GM12878 (cell line): ENCODE data around the gene EPB41. TPM values are rescaled to one million over a fixed set of nuclear protein-coding genes. Genes with fewer than 3 reads are reported as not detected.

ENCODE experiments used
- ATAC-seq: fragments of 200-7000 bp; cut with Tn5 transposase; 3 replicates; pipeline ENCODE4 v1.9.1; 2020; ENCODE audit warnings: mild to moderate bottlenecking, moderate library complexity
- BruUV-seq: library from RNA; stranded (reverse); fragments of 400-500 nt; replicated peaks from 2 replicates; lab custom pipeline; 2021; lab: Mats Ljungman, UMichigan
- CTCF ChIA-PET: fragments of 300-600 bp; sonication (Branson Sonifier 250); formaldehyde crosslinking; extraction: SDS; loops from one replicate; lab custom pipeline; 2021; ENCODE audit warnings: inconsistent platforms; lab: Yijun Ruan, JAX
- POLR2A ChIA-PET: fragments of 350-600 bp; formaldehyde crosslinking; extraction: SDS; loops from one replicate; lab custom pipeline; 2021; ENCODE audit warnings: inconsistent platforms; lab: Charles Lee
- RAD21 ChIA-PET: fragments of 300-600 bp; sonication (Branson Sonifier 250); formaldehyde crosslinking; loops from one replicate; lab custom pipeline; 2023; ENCODE audit warnings: antibody characterized with exemption; ENCODE audit not compliant: unreplicated experiment; lab: Charles Lee
- SMC1A ChIA-PET: fragments of 300-600 bp; sonication (Branson Sonifier 250); formaldehyde crosslinking; loops from one replicate; lab custom pipeline; 2023; ENCODE audit not compliant: unreplicated experiment, uncharacterized antibody; lab: Charles Lee
- DNase-seq: peaks from one replicate; pipeline ENCODE4 v3.0.0-alpha.2; 2011; ENCODE audit warnings: low read depth, low spot score
- FAIRE-seq: peaks from 3 replicates; lab custom pipeline; 2011; peaks lifted over from hg19 to GRCh38; lab: Jason Lieb, UNC
- H2AFZ ChIP-seq: 2 replicates; pipeline ENCODE4 v1.6.0; 2011; ENCODE audit warnings: low read depth, low read length, control low read depth; ENCODE audit not compliant: control insufficient read depth
- H3K27ac ChIP-seq: 2 replicates; pipeline ENCODE4 v1.5.1; 2011; ENCODE audit warnings: control low read depth; ENCODE audit not compliant: control insufficient read depth, insufficient read depth
- H3K27me3 ChIP-seq, 2 experiments: replicated peaks in 1 of 2; 2 replicates each; pipeline versions ENCODE4 v1.6.0 to v1.6.1; 2011; ENCODE audit warnings: low read length in 1 of 2; ENCODE audit not compliant: control insufficient read depth in 2 of 2, insufficient read depth in 2 of 2
- H3K36me3 ChIP-seq, 2 experiments: 2 replicates each; pipeline ENCODE4 v1.5.1; 2011; ENCODE audit warnings: low read length in 1 of 2; ENCODE audit not compliant: control insufficient read depth in 2 of 2, insufficient read depth in 2 of 2
- H3K4me1 ChIP-seq: 2 replicates; pipeline ENCODE4 v1.6.1; 2011; ENCODE audit warnings: mild to moderate bottlenecking, low read length, moderate library complexity, mixed read lengths; ENCODE audit not compliant: control insufficient read depth, insufficient read depth
- H3K4me2 ChIP-seq: 2 replicates; pipeline ENCODE4 v1.6.0; 2011; ENCODE audit warnings: control low read depth; ENCODE audit not compliant: control insufficient read depth, insufficient read depth
- H3K4me3 ChIP-seq: fragments of 200-600 bp; sonication (generic); 2 replicates; pipeline ENCODE4 v1.5.1; 2016
- H3K79me2 ChIP-seq: 2 replicates; pipeline ENCODE4 v1.6.0; 2011; ENCODE audit warnings: low read length; ENCODE audit not compliant: control insufficient read depth, insufficient read depth
- H3K9ac ChIP-seq: 2 replicates; pipeline ENCODE4 v1.8.0; 2011; ENCODE audit warnings: low read length, control low read depth, mixed read lengths; ENCODE audit not compliant: control insufficient read depth, insufficient read depth
- H3K9me3 ChIP-seq: replicated peaks from 3 replicates; pipeline ENCODE4 v1.5.1; 2011; ENCODE audit warnings: mild to moderate bottlenecking, low read length; ENCODE audit not compliant: control insufficient read depth, insufficient read depth
- H4K20me1 ChIP-seq: 2 replicates; pipeline ENCODE4 v1.6.0; 2011; ENCODE audit not compliant: control insufficient read depth, insufficient read depth
- CHD4 ChIP-seq: fragments of 200-600 bp; sonication (generic); IDR thresholded peaks from 2 replicates; pipeline ENCODE4 v1.6.1; 2016; ENCODE audit warnings: mild to moderate bottlenecking
- EED ChIP-seq: sonication (generic); IDR thresholded peaks from 2 replicates; pipeline ENCODE4 v1.6.1; 2016; ENCODE audit warnings: antibody characterized with exemption, low read depth
- HSF1 ChIP-seq: fragments of 150-350 bp; IDR thresholded peaks from 2 replicates; pipeline ENCODE4 v1.6.1; 2014; ENCODE audit warnings: mild to moderate bottlenecking, low read depth, low read length
- IKZF1 ChIP-seq: fragments of 450-650 bp; conservative IDR thresholded peaks from 2 replicates; pipeline ENCODE4 v1.6.1; 2017; ENCODE audit warnings: antibody characterized with exemption, mild to moderate bottlenecking
- NFYB ChIP-seq: IDR thresholded peaks from 2 replicates; pipeline ENCODE4 v1.6.1; 2011; ENCODE audit warnings: low read depth, mild to moderate bottlenecking, low read length, improper control_type of control experiment, moderate library complexity; ENCODE audit not compliant: insufficient read depth
- RAD51 ChIP-seq: fragments of 450-650 bp; IDR thresholded peaks from 2 replicates; pipeline ENCODE4 v1.6.1; 2016; ENCODE audit warnings: moderate library complexity, mild to moderate bottlenecking, inconsistent platforms
- RCOR1 ChIP-seq: conservative IDR thresholded peaks from 2 replicates; pipeline ENCODE4 v1.6.1; 2012; ENCODE audit warnings: low read depth, low read length, improper control_type of control experiment
- RELA ChIP-seq: fragments of 450-650 bp; IDR thresholded peaks from 2 replicates; pipeline ENCODE4 v1.8.0; 2014; ENCODE audit warnings: borderline replicate concordance; ENCODE audit not compliant: partially characterized antibody
- SIX5 ChIP-seq: IDR thresholded peaks from 2 replicates; pipeline ENCODE4 v1.6.1; 2011; ENCODE audit warnings: mild to moderate bottlenecking, low read depth, low read length, moderate library complexity; ENCODE audit not compliant: severe bottlenecking
- STAT1 ChIP-seq: fragments of 450-650 bp; conservative IDR thresholded peaks from 2 replicates; pipeline ENCODE4 v1.6.1; 2014; ENCODE audit warnings: antibody characterized with exemption, mild to moderate bottlenecking
- SUZ12 ChIP-seq: fragments of 200-600 bp; sonication (generic); IDR thresholded peaks from one replicate; pipeline ENCODE4 v1.6.1; 2018; ENCODE audit warnings: antibody characterized with exemption, mild to moderate bottlenecking; ENCODE audit not compliant: unreplicated experiment
- WGBS: methylation state at CpG from one replicate; pipeline ENCODE4 v1.1.6; 2016; ENCODE audit warnings: low lambda C conversion rate; ENCODE audit not compliant: insufficient replicate concordance, insufficient coverage; ENCODE audit errors: missing lambda C conversion rate; 5-methylcytosine and 5-hydroxymethylcytosine counted together
- in situ Hi-C: fragments of 300-500 bp; cut with MboI; formaldehyde crosslinking; loops from 9 replicates; pipeline ENCODE4 v1.14.3; 2018; ENCODE audit warnings: mixed read lengths
- intact Hi-C: fragments of 100-400 bp; cut with micrococcal nuclease; formaldehyde crosslinking; loops from one replicate; pipeline ENCODE4 v1.14.2; 2022; ENCODE audit not compliant: unreplicated experiment
- polyA plus RNA-seq, 11 experiments: library from polyadenylated mRNA; depleted of rRNA in 4 of 11; unstranded in 6 of 11; stranded (reverse) in 5 of 11; fragments of >200 nt; fragmentation: Nextera tagmentation in 4 of 11; fragmentation: Illumina TruSeq in 1 of 11; extraction: Ambion mirVana in 4 of 11; extraction: Trizol in 1 of 11; gene quantifications; 1 replicate in 1 of 11; 2 replicates in 10 of 11; pipeline versions ENCODE4 v1.2.1 to v1.2.3, GENCODE V29; 2011 to 2016; ENCODE audit warnings: inconsistent platforms in 2 of 11, missing spikeins in 2 of 11, low read depth in 1 of 11
- total RNA-seq, 4 experiments: library from RNA; depleted of rRNA in 3 of 4; stranded (reverse); fragments of >200 nt in 3 of 4; fragmentation: Illumina TruSeq in 1 of 4; extraction: Trizol in 1 of 4; gene quantifications; 2 replicates each; pipeline versions ENCODE4 v1.2.1 to v1.2.3, GENCODE V29; 2013 to 2021
- TF ChIP-seq, protein P1 (sequence below): IDR thresholded peaks from 2 replicates; pipeline ENCODE4 v1.6.1; 2012; ENCODE audit warnings: low read depth, low read length, improper control_type of control experiment
- TF ChIP-seq, protein P2 (sequence below): fragments of 150-350 bp; IDR thresholded peaks from 2 replicates; pipeline ENCODE4 v1.6.1; 2016; ENCODE audit warnings: low read depth, low read length

EPB41 gene
- total and polyA plus RNA-seq, 10 of the 15 experiments (the other 5 are each of a cell fraction or from before 2014, with no cell fraction given), result 1.1 to 77.6 (median 58.8) TPM

DNA sequence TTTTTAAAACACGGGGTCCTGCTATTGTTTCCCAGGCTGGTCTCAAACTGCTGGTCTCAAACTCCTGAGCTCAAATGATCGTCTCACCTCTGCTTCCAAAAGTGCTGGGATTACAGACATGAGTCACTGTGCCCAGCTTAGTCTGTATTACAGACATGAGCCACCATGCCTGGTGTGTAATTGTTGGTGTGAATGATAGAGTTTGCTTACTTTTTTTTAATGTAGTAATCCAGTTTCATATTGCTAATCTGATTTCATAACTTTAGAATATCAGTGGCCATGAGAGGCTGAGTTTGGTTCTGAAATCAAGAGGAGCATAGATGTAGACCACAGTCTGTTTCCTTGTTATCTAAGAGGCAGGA, 3.4 kb downstream of the EPB41 start:
- intact Hi-C loops, result loop anchor here (10.0 kb wide), 1 partner anchor 47 kb away; no protein-coding TSS in a partner anchor
- ChIA-PET RAD21 (interaction anchor here (1.5 to 2.3 kb wide), 2 partner anchors 33 to 285 kb away, joined by 4 to 8 read pairs; no protein-coding TSS in a partner anchor), SMC1A (interaction anchor here (1.2 kb wide), 2 partner anchors 15 to 112 kb away, joined by 3 read pairs; no protein-coding TSS in a partner anchor), POLR2A (no interaction called here), CTCF (interaction anchor here (0.6 to 2.6 kb wide), 4 partner anchors 9 to 115 kb away, joined by 3 to 7 read pairs (median 3); no protein-coding TSS in a partner anchor)
- in situ Hi-C loops, result no loop called here
- DNase-seq (no peak), ATAC-seq (no peak), FAIRE-seq (no peak)
- Histone ChIP-seq H3K79me2 (no peaks in the 10 kb centered on the region; the same call in 1 of the 2 replicates), H3K4me2 (no peak overlapping the region), H3K36me3 (no peaks in the 10 kb centered on the region; a peak in 1 of 4 replicates), H3K9me3 (no peaks in the 10 kb centered on the region), H3K27ac (no peak overlapping the region), H3K4me3 (no peak overlapping the region), H3K27me3 (no peaks in the 10 kb centered on the region), H2AFZ (no peak overlapping the region), H3K9ac (no peak overlapping the region), H3K4me1 (peaks cover 7% of the 10 kb centered on the region), H4K20me1 (no peaks in the 10 kb centered on the region)
- BruUV-seq, result no TSS peak
- TF ChIP-seq SIX5, result no peak
- no peak for TF ChIP-seq STAT1
- TF ChIP-seq SUZ12, result no peak
- TF ChIP-seq CHD4, result no peak
- no peak for TF ChIP-seq HSF1
- no peak for TF ChIP-seq EED
- TF ChIP-seq RAD51, result no peak
- no peak for TF ChIP-seq RCOR1
- TF ChIP-seq IKZF1, result no peak
- no peak for TF ChIP-seq NFYB
- no peak for TF ChIP-seq RELA
- TF ChIP-seq, protein P1, sequence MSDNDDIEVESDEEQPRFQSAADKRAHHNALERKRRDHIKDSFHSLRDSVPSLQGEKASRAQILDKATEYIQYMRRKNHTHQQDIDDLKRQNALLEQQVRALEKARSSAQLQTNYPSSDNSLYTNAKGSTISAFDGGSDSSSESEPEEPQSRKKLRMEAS, result no peak
- TF ChIP-seq, protein P2, sequence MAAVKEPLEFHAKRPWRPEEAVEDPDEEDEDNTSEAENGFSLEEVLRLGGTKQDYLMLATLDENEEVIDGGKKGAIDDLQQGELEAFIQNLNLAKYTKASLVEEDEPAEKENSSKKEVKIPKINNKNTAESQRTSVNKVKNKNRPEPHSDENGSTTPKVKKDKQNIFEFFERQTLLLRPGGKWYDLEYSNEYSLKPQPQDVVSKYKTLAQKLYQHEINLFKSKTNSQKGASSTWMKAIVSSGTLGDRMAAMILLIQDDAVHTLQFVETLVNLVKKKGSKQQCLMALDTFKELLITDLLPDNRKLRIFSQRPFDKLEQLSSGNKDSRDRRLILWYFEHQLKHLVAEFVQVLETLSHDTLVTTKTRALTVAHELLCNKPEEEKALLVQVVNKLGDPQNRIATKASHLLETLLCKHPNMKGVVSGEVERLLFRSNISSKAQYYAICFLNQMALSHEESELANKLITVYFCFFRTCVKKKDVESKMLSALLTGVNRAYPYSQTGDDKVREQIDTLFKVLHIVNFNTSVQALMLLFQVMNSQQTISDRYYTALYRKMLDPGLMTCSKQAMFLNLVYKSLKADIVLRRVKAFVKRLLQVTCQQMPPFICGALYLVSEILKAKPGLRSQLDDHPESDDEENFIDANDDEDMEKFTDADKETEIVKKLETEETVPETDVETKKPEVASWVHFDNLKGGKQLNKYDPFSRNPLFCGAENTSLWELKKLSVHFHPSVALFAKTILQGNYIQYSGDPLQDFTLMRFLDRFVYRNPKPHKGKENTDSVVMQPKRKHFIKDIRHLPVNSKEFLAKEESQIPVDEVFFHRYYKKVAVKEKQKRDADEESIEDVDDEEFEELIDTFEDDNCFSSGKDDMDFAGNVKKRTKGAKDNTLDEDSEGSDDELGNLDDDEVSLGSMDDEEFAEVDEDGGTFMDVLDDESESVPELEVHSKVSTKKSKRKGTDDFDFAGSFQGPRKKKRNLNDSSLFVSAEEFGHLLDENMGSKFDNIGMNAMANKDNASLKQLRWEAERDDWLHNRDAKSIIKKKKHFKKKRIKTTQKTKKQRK, result no peak
- 57% methylated on average over 2 of the region's 2 CpGs for WGBS
